Hepatocyte (in vitro differentiated cells): ENCODE measurements around the gene VANGL1. TPM values are rescaled to one million over a fixed set of nuclear protein-coding genes. Genes with fewer than 3 reads are reported as not detected.
A peak's percentile ranks its signal among the peaks of the same experiment; 100 is the strongest.

Source experiments
- DNase-seq: peaks from one replicate; pipeline ENCODE4 v3.0.0-alpha.2; 2016; ENCODE audit warnings: low spot score
- H2AFZ ChIP-seq: fragments of 200-600 bp; sonication (generic); 2 replicates; pipeline ENCODE4 v1.6.0; 2016; ENCODE audit warnings: antibody characterized with exemption, mild to moderate bottlenecking
- H3K27ac ChIP-seq: fragments of 200-600 bp; sonication (generic); 2 replicates; pipeline ENCODE4 v1.5.1; 2016; ENCODE audit warnings: mild to moderate bottlenecking
- H3K27me3 ChIP-seq: fragments of 200-600 bp; sonication (generic); 2 replicates; pipeline ENCODE4 v1.6.1; 2016
- H3K36me3 ChIP-seq: fragments of 200-600 bp; sonication (generic); replicated peaks from 2 replicates; pipeline ENCODE4 v1.5.1; 2016; ENCODE audit warnings: low read depth; ENCODE audit not compliant: insufficient read depth
- H3K4me1 ChIP-seq: fragments of 200-600 bp; sonication (generic); 2 replicates; pipeline ENCODE4 v1.5.1; 2016; ENCODE audit warnings: mild to moderate bottlenecking, moderate library complexity; ENCODE audit not compliant: insufficient read depth
- H3K4me2 ChIP-seq: fragments of 200-600 bp; sonication (generic); 2 replicates; pipeline ENCODE4 v1.6.0; 2016
- H3K4me3 ChIP-seq: fragments of 200-600 bp; sonication (generic); 2 replicates; pipeline ENCODE4 v1.5.1; 2016; ENCODE audit warnings: mild to moderate bottlenecking
- H3K79me2 ChIP-seq: fragments of 200-600 bp; sonication (generic); 2 replicates; pipeline ENCODE4 v1.6.0; 2017; ENCODE audit warnings: mild to moderate bottlenecking
- H3K9me2 ChIP-seq: fragments of 200-600 bp; sonication (generic); replicated peaks from 2 replicates; pipeline ENCODE4 v1.6.0; 2017; ENCODE audit warnings: mild to moderate bottlenecking; ENCODE audit not compliant: insufficient read depth
- H3K9me3 ChIP-seq: fragments of 200-600 bp; sonication (generic); 2 replicates; pipeline ENCODE4 v1.5.1; 2016; ENCODE audit warnings: low read depth, mild to moderate bottlenecking
- H4K20me1 ChIP-seq: fragments of 200-600 bp; sonication (generic); 2 replicates; pipeline ENCODE4 v1.6.0; 2016; ENCODE audit warnings: mild to moderate bottlenecking; ENCODE audit not compliant: insufficient read depth, poor library complexity, severe bottlenecking
- EZH2 ChIP-seq: fragments of 200-600 bp; sonication (generic); IDR thresholded peaks from 2 replicates; pipeline ENCODE4 v1.6.1; 2016; ENCODE audit warnings: antibody characterized with exemption, mild to moderate bottlenecking, borderline replicate concordance
- EZH2phosphoT487 ChIP-seq: fragments of 200-600 bp; sonication (generic); IDR thresholded peaks from one replicate; pipeline ENCODE4 v1.6.1; 2018; ENCODE audit warnings: antibody characterized with exemption, mild to moderate bottlenecking, low read depth, moderate library complexity; ENCODE audit not compliant: unreplicated experiment, severe bottlenecking
- WGBS: methylation state at CpG from one replicate; pipeline ENCODE4 v1.1.6; 2016; ENCODE audit warnings: low lambda C conversion rate; ENCODE audit errors: missing lambda C conversion rate; 5-methylcytosine and 5-hydroxymethylcytosine counted together
- polyA plus RNA-seq: library from polyadenylated mRNA; unstranded; fragments of >200 nt; fragmentation: Nextera tagmentation; extraction: Ambion mirVana; gene quantifications from 2 replicates; pipeline ENCODE4 v1.2.1, GENCODE V29; 2016
- total RNA-seq: library from RNA; depleted of rRNA; stranded (reverse); fragments of >200 nt; gene quantifications from 2 replicates; pipeline ENCODE4 v1.2.3, GENCODE V29; 2014
- TF ChIP-seq, protein P1 (sequence below): fragments of 200-600 bp; sonication (generic); IDR thresholded peaks from 2 replicates; pipeline ENCODE4 v1.5.1; 2016; ENCODE audit warnings: antibody characterized with exemption, mild to moderate bottlenecking; ENCODE audit not compliant: poor library complexity

Gene VANGL1
- total and polyA plus RNA-seq, 2 experiments from 2014 or later: 11.6 to 12.1 TPM

DNA sequence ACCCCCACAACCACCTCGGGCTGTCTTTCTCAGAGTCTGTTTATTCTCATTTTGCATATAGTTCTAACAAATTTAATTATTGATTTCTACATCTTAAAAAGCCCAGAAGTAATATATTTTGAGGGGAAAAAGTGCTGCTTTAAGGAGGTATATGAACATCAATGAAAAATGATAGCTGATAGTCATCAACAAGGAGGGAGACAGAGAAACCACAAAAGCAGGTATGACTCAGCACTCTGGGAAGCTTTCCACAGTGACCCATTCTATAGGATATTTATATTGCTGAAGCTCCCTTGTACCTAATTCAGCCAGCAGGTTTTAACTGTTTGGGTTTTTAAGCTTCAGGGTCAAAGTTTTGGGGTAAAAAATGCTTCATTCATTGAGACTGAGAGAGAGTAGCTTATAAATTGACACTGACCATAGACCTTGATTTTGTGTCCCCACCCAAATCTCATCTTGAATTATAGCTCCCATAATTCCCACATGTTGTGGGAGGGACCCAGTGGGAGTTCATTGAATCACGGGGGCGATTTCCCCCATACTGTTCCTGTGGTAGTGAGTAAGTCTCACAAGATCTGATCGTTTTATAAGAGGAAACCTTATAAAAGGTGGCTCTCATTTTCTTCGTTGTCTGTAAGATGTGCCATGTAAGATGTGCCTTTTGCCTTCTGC, 27.4 kb downstream of the VANGL1 start:
- Histone ChIP-seq H3K9me2 (no peaks in the 10 kb centered on the region), H3K27me3 (no peaks in the 10 kb centered on the region), H3K79me2 (peaks cover 7% of the 10 kb centered on the region), H2AFZ (no peak overlapping the region), H3K4me3 (no peak overlapping the region), H3K36me3 (no peaks in the 10 kb centered on the region), H3K4me1 (peaks cover 29% of the 10 kb centered on the region), H3K27ac (peak overlapping the region; percentile 91), H4K20me1 (no peaks in the 10 kb centered on the region), H3K4me2 (no peak overlapping the region), H3K9me3 (no peaks in the 10 kb centered on the region)
- TF ChIP-seq, protein P1, sequence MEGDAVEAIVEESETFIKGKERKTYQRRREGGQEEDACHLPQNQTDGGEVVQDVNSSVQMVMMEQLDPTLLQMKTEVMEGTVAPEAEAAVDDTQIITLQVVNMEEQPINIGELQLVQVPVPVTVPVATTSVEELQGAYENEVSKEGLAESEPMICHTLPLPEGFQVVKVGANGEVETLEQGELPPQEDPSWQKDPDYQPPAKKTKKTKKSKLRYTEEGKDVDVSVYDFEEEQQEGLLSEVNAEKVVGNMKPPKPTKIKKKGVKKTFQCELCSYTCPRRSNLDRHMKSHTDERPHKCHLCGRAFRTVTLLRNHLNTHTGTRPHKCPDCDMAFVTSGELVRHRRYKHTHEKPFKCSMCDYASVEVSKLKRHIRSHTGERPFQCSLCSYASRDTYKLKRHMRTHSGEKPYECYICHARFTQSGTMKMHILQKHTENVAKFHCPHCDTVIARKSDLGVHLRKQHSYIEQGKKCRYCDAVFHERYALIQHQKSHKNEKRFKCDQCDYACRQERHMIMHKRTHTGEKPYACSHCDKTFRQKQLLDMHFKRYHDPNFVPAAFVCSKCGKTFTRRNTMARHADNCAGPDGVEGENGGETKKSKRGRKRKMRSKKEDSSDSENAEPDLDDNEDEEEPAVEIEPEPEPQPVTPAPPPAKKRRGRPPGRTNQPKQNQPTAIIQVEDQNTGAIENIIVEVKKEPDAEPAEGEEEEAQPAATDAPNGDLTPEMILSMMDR: no peak
- TF ChIP-seq EZH2phosphoT487 (no peak), EZH2 (no peak)
- 95% methylated on average over 5 of the region's 5 CpGs for WGBS
- DNase-seq: no peak

DNA sequence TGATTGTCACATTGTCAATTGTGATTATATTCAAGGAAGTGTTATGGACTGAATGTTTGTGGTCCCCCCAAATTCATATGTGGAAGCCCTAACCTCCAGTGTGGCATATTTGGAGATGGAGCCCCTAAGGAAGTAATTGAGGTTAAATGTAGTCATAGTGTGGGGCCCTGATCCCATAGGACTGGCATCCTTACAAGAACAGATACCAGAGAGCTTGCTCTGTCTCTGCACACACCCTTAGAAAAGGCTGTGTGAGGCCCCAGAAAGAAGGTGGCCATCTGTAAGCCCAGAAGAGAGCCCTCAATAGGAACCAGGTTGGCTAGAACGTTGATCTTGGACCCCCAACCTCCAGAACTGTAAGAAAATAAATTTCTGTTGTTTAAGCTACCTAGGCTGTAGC, 28.1 kb downstream of the VANGL1 start:
- peaks cover 29% of the 10 kb centered on the region for H3K4me1 ChIP-seq
- H3K4me3 ChIP-seq: no peak overlapping the region
- no peaks in the 10 kb centered on the region for H3K9me3 ChIP-seq
- TF ChIP-seq EZH2phosphoT487: no peak
- TF ChIP-seq, protein P1: no peak
- TF ChIP-seq EZH2: no peak
- H3K27ac ChIP-seq: peak overlapping the region; percentile 91
- WGBS: 100% methylated on average over 1 of the region's 1 CpG
- H3K4me2 ChIP-seq: no peak overlapping the region
- no peaks in the 10 kb centered on the region for H3K27me3 ChIP-seq
- peaks cover 7% of the 10 kb centered on the region for H3K79me2 ChIP-seq
- H2AFZ ChIP-seq: no peak overlapping the region
- no peaks in the 10 kb centered on the region for H4K20me1 ChIP-seq
- H3K9me2 ChIP-seq: no peaks in the 10 kb centered on the region
- DNase-seq: no peak
- no peaks in the 10 kb centered on the region for H3K36me3 ChIP-seq

DNA sequence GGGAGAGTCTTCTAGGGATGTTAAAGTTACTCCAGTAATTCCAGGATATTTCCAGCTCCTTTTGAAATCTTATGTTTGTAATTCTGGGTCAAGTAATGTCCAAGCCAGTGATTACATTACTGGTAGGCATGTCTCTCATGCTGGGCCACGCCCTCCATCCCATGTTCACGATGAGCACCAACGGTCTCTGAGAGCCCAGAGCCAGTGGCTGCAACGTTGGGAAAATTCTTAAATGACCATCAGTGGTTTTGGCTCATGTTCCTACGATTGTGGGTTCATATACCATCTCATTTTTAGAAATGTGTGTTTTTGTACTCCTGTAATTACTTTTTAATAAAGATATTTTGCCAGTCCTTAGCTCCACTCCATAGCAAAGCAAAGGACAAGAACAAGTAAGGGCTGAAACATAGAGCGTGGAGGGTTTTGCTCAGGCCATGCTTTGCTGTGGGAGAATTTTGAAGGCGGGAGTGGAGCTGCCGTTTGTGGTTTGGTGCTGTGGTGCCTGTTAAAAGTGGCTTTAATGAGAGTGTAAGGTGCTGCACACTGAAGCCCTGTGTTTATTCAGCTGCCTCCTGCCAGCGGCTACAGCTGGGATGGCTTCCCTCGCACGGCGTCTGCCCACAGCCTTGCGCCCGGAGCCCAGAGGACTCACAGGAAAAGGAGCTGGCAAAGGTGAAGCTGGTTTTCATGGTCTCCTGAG, 28.9 kb downstream of the VANGL1 start:
- Histone ChIP-seq H2AFZ (no peak overlapping the region), H3K4me3 (no peak overlapping the region), H3K27me3 (no peaks in the 10 kb centered on the region), H3K27ac (peak overlapping the region; percentile 91), H4K20me1 (no peaks in the 10 kb centered on the region), H3K4me2 (peak overlapping the region; percentile 25), H3K79me2 (peaks cover 7% of the 10 kb centered on the region), H3K36me3 (no peaks in the 10 kb centered on the region), H3K9me2 (no peaks in the 10 kb centered on the region), H3K4me1 (peaks cover 29% of the 10 kb centered on the region), H3K9me3 (no peaks in the 10 kb centered on the region)
- no peak for DNase-seq
- TF ChIP-seq, protein P1: no peak
- TF ChIP-seq EZH2phosphoT487 (no peak), EZH2 (no peak)
- 81% methylated on average over 14 of the region's 14 CpGs for WGBS
